Trophoblast cell (in vitro differentiated cells and primary cell): ENCODE measurements around the gene GFAP. TPM values are rescaled to one million over a fixed set of nuclear protein-coding genes. Genes with fewer than 3 reads are reported as not detected.

ENCODE experiments used
- DNase-seq, 2 donors: peaks; one replicate each; pipeline ENCODE4 v3.0.0-alpha.2; 2016
- H2AFZ ChIP-seq: 2 replicates; pipeline ENCODE4 v1.6.1; 2013; ENCODE audit warnings: low read length, moderate library complexity, mild to moderate bottlenecking; ENCODE audit not compliant: insufficient read depth, poor library complexity
- H2AK5ac ChIP-seq: 2 replicates; pipeline ENCODE4 v1.6.1; 2013; ENCODE audit warnings: mild to moderate bottlenecking, low read length
- H2BK120ac ChIP-seq: 2 replicates; pipeline ENCODE4 v1.6.1; 2013; ENCODE audit warnings: low read length, mild to moderate bottlenecking, moderate library complexity; ENCODE audit not compliant: insufficient read depth, poor library complexity
- H2BK12ac ChIP-seq: 2 replicates; pipeline ENCODE4 v1.6.1; 2013; ENCODE audit warnings: mild to moderate bottlenecking, low read length, moderate library complexity
- H2BK5ac ChIP-seq: 2 replicates; pipeline ENCODE4 v1.6.1; 2013; ENCODE audit warnings: low read length, low read depth, moderate library complexity, mild to moderate bottlenecking; ENCODE audit not compliant: poor library complexity
- H3K14ac ChIP-seq: 2 replicates; pipeline ENCODE4 v1.6.1; 2013; ENCODE audit warnings: mild to moderate bottlenecking, low read length
- H3K18ac ChIP-seq: 2 replicates; pipeline ENCODE4 v1.6.1; 2013; ENCODE audit warnings: mild to moderate bottlenecking, low read length
- H3K23ac ChIP-seq: 2 replicates; pipeline ENCODE4 v1.6.1; 2013; ENCODE audit warnings: low read length
- H3K27ac ChIP-seq: 2 replicates; pipeline ENCODE4 v1.5.1; 2013; ENCODE audit warnings: low read depth, mild to moderate bottlenecking, inconsistent platforms, low read length, moderate library complexity
- H3K27me3 ChIP-seq: 2 replicates; pipeline ENCODE4 v1.6.1; 2013; ENCODE audit warnings: inconsistent platforms, mild to moderate bottlenecking, low read length, moderate library complexity; ENCODE audit not compliant: insufficient read depth
- H3K36me3 ChIP-seq, 2 experiments: 1 replicate in 1 of 2; 2 replicates in 1 of 2; pipeline ENCODE4 v1.6.1; 2013; ENCODE audit warnings: low read length in 2 of 2, mild to moderate bottlenecking in 2 of 2, moderate library complexity in 1 of 2; ENCODE audit not compliant: insufficient read depth in 2 of 2, control insufficient read depth in 1 of 2
- H3K4ac ChIP-seq: 2 replicates; pipeline ENCODE4 v1.6.1; 2013; ENCODE audit warnings: low read depth, mild to moderate bottlenecking, low read length, moderate library complexity
- H3K4me1 ChIP-seq, 2 experiments: 1 replicate in 1 of 2; 2 replicates in 1 of 2; pipeline ENCODE4 v1.6.1; 2013; ENCODE audit warnings: low read length in 2 of 2, mild to moderate bottlenecking in 2 of 2, moderate library complexity in 1 of 2; ENCODE audit not compliant: insufficient read depth in 2 of 2, control insufficient read depth in 1 of 2
- H3K4me2 ChIP-seq: 2 replicates; pipeline ENCODE4 v1.6.1; 2013; ENCODE audit warnings: inconsistent platforms, mild to moderate bottlenecking, low read length, moderate library complexity
- H3K4me3 ChIP-seq: 2 replicates; pipeline ENCODE4 v1.5.1; 2013; ENCODE audit warnings: mild to moderate bottlenecking, low read depth, low read length, inconsistent platforms
- H3K79me1 ChIP-seq: one replicate; pipeline ENCODE4 v1.6.1; 2013; ENCODE audit warnings: low read length
- H3K79me2 ChIP-seq: 2 replicates; pipeline ENCODE4 v1.6.1; 2013; ENCODE audit warnings: low read length, mild to moderate bottlenecking; ENCODE audit not compliant: control insufficient read depth, insufficient read depth, poor library complexity
- H3K9ac ChIP-seq: 2 replicates; pipeline ENCODE4 v1.6.1; 2013; ENCODE audit warnings: mild to moderate bottlenecking, low read length
- H3K9me3 ChIP-seq: 2 replicates; pipeline ENCODE4 v1.6.1; 2013; ENCODE audit warnings: low read depth, mild to moderate bottlenecking, control low read depth, inconsistent platforms, low read length; ENCODE audit not compliant: insufficient read depth
- H4K12ac ChIP-seq: 2 replicates; pipeline ENCODE4 v1.6.1; 2013; ENCODE audit warnings: low read depth, mild to moderate bottlenecking, low read length, moderate library complexity
- H4K8ac ChIP-seq: 2 replicates; pipeline ENCODE4 v1.6.1; 2013; ENCODE audit warnings: low read depth, mild to moderate bottlenecking, low read length, moderate library complexity
- H4K91ac ChIP-seq: one replicate; pipeline ENCODE4 v1.6.1; 2013; ENCODE audit warnings: low read depth, mild to moderate bottlenecking, low read length, moderate library complexity
- WGBS: extraction: QIAGEN DNeasy Blood & Tissue Kit; methylation state at CpG from one replicate; pipeline ENCODE4 v1.1.7; 2013; ENCODE audit warnings: missing lambda C conversion rate; ENCODE audit not compliant: insufficient read length, insufficient coverage; ENCODE audit errors: extremely low coverage; 5-methylcytosine and 5-hydroxymethylcytosine counted together
- polyA plus RNA-seq: library from polyadenylated mRNA; stranded (reverse); fragments of 200-250 nt; gene quantifications from 2 replicates; pipeline ENCODE4 v1.2.3, GENCODE V29; 2013

GFAP gene
- polyA plus RNA-seq, result 0.04 TPM in 1 of 2 replicates, not detected in the other

DNA sequence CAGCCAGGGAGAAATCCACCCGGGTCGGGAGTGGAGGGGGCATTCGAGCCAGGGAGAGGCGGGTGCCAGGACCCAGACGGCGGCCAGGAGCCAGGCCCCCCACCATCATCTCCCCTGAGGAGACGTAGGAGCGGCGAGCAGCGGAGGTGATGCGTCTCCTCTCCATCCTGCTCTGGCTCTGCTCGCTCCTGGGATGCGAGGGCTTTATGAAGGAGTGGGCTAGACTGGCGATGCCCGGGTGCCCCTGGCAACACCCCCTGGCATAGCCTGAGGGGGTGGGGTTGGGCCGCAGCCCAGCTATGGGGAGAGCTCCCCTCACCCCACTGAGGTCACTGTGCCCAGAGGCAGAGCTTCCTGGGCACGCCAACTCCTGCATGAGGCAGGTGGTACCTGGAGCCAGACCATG lies at the start of gene GFAP:
TSS of gene GFAP (minus strand) at position 180 of the 406 bp plus-strand sequence. CDS start at position 166, 14 bp downstream.
- H4K8ac ChIP-seq, result no peak within 1 kb of the TSS
- H3K23ac ChIP-seq, result no peak within 1 kb of the TSS
- no CpG with 5 or more reads among the region's 17 CpGs for WGBS
- H4K91ac ChIP-seq, result no peak within 1 kb of the TSS
- H3K4ac ChIP-seq, result no peak within 1 kb of the TSS
- no peak within 1 kb of the TSS for H2BK12ac ChIP-seq
- H4K12ac ChIP-seq, result no peak within 1 kb of the TSS
- H3K36me3 ChIP-seq, result no peaks in the 10 kb centered on the region
- H3K14ac ChIP-seq, result no peak within 1 kb of the TSS
- peaks cover 3 to 6% of the 10 kb centered on the region in 2 experiments for H3K4me1 ChIP-seq
- no peak within 1 kb of the TSS for H3K27ac ChIP-seq
- H2BK120ac ChIP-seq, result no peak within 1 kb of the TSS
- no peak within 1 kb of the TSS for H2AK5ac ChIP-seq
- no peaks in the 10 kb centered on the region for H3K79me1 ChIP-seq
- H2AFZ ChIP-seq, result no peak within 1 kb of the TSS
- no peak within 1 kb of the TSS for H3K4me3 ChIP-seq
- no peaks in the 10 kb centered on the region for H3K79me2 ChIP-seq
- H3K27me3 ChIP-seq, result no peaks in the 10 kb centered on the region
- H3K9ac ChIP-seq, result no peak within 1 kb of the TSS
- no peak within 1 kb of the TSS for H2BK5ac ChIP-seq
- no peak for DNase-seq
- no peak within 1 kb of the TSS for H3K18ac ChIP-seq
- no peaks in the 10 kb centered on the region for H3K9me3 ChIP-seq
- H3K4me2 ChIP-seq, result no peak within 1 kb of the TSS

- Histone ChIP-seq H3K4me3 (no peak overlapping the region), H3K4me1 (no peaks in the 10 kb centered on the region), H3K36me3 (no peaks in the 10 kb centered on the region), H4K91ac (no peak overlapping the region), H4K12ac (no peak overlapping the region), H3K9ac (no peak overlapping the region), H3K4me2 (no peak overlapping the region), H2BK12ac (no peak overlapping the region), H3K79me1 (no peaks in the 10 kb centered on the region), H4K8ac (no peak overlapping the region), H3K4ac (no peak overlapping the region), H3K27me3 (peaks cover 22% of the 10 kb centered on the region), H2AK5ac (no peak overlapping the region), H3K27ac (no peak overlapping the region), H3K9me3 (peaks cover 3% of the 10 kb centered on the region), H2AFZ (no peak overlapping the region), H3K23ac (no peak overlapping the region), H2BK120ac (no peak overlapping the region), H3K14ac (no peak overlapping the region), H3K18ac (no peak overlapping the region), H3K79me2 (no peaks in the 10 kb centered on the region), H2BK5ac (no peak overlapping the region)
- no CpG with 5 or more reads among the region's 7 CpGs for WGBS
- no peak for DNase-seq
Measured at GRCh38 chr17:44961921-44962350, 46.6 kb upstream of the GFAP start.

DNA sequence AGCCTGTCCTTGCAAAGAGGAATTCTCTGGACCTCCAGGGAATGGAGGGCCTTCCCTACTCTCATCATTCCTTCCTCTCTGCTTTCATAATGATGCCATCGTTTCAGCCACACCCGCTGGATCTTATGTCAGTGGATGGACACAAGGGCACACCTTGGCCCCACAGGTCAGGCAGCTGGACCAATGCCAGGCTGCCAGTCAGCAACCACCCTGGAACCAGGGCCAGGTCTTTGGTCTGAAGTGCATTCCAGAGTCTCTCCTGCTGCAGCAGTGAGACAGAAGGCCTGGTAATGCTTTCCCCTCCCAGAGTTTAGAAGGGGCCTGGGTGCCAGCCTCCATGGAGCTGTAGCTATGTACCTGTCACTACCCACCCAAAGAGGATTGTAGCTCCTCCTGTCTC lies 45.4 kb upstream of the GFAP start:
- Histone ChIP-seq H3K27ac (no peak overlapping the region), H3K14ac (no peak overlapping the region), H2AK5ac (no peak overlapping the region), H2BK120ac (no peak overlapping the region), H3K18ac (no peak overlapping the region), H2BK5ac (no peak overlapping the region), H2AFZ (no peak overlapping the region), H3K23ac (no peak overlapping the region), H3K4me2 (no peak overlapping the region), H3K79me1 (no peaks in the 10 kb centered on the region), H3K4me3 (no peak overlapping the region), H3K36me3 (no peaks in the 10 kb centered on the region), H4K91ac (no peak overlapping the region), H3K9me3 (no peaks in the 10 kb centered on the region), H3K4me1 (no peaks in the 10 kb centered on the region), H3K4ac (no peak overlapping the region), H4K12ac (no peak overlapping the region), H4K8ac (no peak overlapping the region), H3K9ac (no peak overlapping the region), H3K27me3 (peaks cover 11% of the 10 kb centered on the region), H3K79me2 (no peaks in the 10 kb centered on the region), H2BK12ac (no peak overlapping the region)
- WGBS, result no CpG with 5 or more reads among the region's 2 CpGs
- no peak for DNase-seq

DNA sequence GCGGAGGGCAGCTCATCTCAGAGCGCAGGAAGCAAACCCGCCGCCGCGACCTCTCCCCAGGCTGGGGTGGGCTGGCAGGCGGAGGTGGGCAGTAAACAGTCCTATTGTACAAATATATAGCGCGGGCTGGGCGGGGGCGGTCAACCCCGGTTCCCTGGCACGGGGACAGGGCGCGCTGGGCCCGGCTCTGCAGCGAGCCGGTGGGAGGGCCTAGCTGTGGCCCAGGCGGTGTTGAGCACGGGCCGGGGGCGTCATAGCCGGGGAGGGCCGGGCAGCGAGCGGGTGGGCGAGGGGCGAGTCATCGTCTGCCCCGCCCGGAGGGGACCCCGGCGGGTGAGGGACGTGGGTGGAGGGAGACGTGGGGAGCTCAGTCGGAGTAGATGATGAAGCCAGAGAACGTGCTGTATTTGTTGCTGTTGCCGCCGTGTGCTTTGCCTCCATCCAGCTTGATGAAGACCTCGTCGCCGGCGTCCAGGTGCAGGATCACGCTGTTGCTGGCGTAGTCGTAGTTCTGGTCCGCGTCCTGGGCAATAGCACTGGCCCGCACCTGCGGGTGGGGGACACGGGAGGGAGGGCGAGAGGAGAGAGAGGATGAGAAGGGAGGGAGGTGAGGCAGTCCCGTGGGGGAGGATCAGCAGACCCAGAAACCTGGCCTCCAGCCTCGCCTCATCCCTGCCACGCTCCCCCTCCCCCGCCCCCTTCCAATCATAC lies 44.7 kb upstream of the GFAP start:
- WGBS, result no CpG with 5 or more reads among the region's 56 CpGs
- no peak overlapping the region for H4K8ac ChIP-seq

More for the DNA sequence above, 44.7 kb upstream of the GFAP start:
- Histone ChIP-seq H3K36me3 (no peaks in the 10 kb centered on the region), H2AK5ac (no peak overlapping the region), H3K23ac (no peak overlapping the region), H3K27me3 (peaks cover 6% of the 10 kb centered on the region), H3K79me2 (no peaks in the 10 kb centered on the region), H4K12ac (no peak overlapping the region), H3K79me1 (no peaks in the 10 kb centered on the region), H2BK12ac (no peak overlapping the region), H3K9ac (no peak overlapping the region), H3K9me3 (no peaks in the 10 kb centered on the region), H3K4me1 (no peaks in the 10 kb centered on the region), H3K27ac (no peak overlapping the region), H3K14ac (no peak overlapping the region), H3K4me3 (peak overlapping the region; percentile 54), H4K91ac (no peak overlapping the region), H3K4ac (no peak overlapping the region), H2AFZ (no peak overlapping the region), H2BK5ac (no peak overlapping the region), H3K4me2 (peak overlapping the region; percentile 28), H2BK120ac (no peak overlapping the region), H3K18ac (no peak overlapping the region)
- DNase-seq, result no peak
